NCI-H1048 (cell line): Measurements from ENCODE around the gene SH3GL1.
"Not testable (repeated sequence)": the region's sequence is repeated elsewhere in the genome, so short reads cannot be mapped to it uniquely, and the experiment has no call there.

Experiments used
- DNase-seq: peaks from one replicate; lab custom pipeline; 2025; lab: John Stamatoyannopoulos, UW

Gene SH3GL1

DNA sequence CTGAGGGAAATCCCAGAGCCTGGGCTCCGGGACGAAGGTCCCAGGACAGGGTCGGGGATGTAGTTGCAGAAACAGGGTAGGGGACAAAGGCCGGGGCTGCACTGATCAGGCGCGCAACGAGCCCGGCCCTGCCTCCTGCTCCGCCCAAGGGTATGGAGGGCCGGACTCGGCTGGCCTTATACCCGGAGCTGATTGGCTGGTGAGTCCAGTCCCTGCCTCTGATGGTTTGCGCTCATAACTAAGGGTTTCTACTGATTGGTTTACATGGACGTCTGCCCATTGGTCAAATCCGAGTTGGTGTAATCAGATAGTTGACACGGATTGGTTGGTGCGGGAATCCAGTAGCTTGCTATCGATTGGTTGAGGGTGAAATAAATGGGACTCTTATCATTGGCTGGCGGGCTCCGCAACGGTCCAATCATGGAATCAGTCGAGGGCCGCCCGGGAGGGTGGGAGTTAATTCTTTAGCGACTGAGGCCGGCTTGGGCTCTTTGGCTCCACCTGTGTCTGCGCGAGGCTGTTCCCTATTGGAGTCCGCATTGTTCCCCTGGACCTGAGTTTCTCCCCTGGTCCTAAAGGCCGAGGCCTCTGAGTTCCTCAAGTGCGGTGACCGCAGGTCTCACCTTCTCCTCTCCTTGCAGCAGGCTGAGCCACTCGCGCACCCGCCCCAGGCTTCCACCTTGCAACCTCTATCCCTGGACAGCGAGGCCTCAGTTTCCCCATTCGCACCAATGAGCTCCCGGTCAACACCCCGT lies 57.6 kb downstream of the SH3GL1 start:
- DNase-seq: peak; percentile 98

DNA sequence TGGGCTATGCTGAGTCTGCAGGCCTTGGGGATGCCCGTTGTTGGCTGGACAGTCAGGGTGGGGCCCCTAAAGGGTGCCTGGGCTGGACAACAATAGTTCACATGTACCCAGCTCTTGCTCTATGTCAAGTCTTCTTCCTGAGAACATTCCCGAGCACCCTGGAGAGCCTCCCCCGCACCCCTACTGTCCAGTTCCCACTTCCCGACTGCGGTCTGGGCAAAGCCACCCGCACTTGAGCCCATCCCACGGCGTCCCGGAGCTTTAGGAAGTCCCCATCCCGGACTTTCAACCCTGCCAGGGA lies 58.1 kb downstream of the SH3GL1 start:
- no peak for DNase-seq

DNA sequence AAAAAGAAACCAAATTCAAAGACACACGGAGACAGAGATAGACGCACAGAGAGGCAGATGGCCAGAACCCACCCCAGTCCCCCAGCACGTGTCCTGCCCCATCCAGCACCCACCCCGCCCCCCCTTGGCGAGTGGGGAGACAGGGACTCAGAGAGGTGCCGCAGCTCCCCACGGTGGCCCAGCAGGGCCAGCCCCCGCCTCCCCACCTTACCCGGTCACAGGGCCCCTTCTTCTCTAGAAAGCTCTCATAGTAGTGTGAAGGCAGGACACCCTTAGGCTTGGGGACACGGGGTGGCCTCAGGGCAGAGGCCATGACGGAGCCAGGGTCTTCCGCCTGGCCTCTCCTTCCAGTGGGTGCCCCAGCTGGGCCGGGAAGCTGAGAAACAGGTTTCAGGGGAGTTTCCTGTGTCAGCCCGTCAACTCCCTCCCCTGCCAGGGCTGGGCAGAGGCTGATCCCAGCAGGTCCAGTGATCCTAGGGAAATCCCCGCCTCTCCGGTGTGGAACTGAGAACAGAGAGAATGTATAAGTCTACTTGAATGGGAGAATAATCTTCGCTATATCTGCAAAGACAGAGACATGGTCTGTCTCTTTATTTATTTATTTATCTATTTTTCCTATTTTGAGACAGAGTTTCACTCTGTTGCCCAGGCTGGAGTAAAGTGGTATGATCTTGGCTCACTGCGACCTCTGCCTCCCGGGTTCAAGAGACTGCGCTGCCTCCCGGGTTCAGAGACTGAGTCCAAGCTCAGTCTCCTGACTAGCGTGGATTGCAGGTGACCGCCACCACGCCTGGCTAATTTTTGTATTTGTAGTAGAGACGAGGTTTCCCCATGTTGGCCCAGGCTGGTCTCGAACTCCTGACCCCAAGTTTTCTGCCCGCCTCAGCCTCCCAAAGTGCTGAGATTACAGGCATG lies 61.6 kb downstream of the SH3GL1 start, which contains the start of gene STAP2:
Gene STAP2, minus strand, starts transcription at position 387 of the 915 bp plus-strand sequence. Its CDS starts 74 bp downstream, at position 313.
- no peak for DNase-seq

DNA sequence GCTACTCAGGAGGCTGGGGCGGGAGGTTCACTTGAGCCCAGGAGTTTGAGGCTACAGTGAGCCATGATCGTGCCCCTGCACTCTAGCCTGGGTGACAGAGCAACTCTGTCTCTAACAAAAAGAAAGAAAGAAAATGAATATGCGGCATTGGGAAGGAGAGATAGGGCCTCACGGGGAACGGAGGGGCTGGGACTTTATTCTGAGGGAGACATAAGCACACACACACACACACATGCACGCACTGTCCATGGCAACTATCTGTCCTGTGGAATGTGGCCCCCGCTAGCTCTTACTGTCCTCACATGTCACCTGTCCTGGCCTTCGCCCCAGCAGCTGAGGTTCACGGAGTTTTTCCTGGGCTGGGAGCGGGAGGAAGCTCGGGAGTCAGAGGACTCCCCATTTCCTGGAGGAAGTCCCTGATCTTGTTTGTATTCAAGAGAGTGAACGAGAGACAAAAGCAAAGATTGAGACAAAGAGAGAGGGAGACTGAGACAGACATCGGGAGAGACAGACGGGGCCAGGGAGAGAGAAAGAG lies 62.4 kb downstream of the SH3GL1 start:
- no peak for DNase-seq

DNA sequence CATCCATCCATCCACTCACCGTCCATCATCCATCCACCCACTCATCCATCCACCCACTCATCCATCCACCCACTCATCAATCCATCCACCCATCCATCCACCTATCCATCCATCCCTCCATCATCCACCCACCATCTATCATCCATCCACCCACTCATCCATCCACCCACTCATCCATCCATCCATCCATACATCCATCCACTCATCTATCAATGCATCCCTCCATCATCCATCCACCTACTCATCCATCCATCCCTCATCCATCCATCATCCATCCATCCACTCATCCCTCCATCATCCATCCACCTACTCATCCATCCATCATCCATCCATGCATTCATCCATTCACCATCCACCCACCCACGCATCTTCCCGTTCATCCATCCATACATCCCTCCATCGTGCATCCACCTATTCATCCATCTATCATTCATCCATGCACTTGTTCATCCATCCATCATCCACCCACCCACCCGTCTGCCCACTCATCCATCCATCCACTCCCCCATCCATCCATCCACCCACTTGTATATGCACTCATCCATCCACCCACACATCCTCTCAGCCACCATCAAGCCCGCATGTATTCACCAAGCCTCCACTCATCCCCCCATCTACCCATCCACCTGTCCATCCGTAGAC lies 65.3 kb downstream of the SH3GL1 start:
- DNase-seq: no peak

DNA sequence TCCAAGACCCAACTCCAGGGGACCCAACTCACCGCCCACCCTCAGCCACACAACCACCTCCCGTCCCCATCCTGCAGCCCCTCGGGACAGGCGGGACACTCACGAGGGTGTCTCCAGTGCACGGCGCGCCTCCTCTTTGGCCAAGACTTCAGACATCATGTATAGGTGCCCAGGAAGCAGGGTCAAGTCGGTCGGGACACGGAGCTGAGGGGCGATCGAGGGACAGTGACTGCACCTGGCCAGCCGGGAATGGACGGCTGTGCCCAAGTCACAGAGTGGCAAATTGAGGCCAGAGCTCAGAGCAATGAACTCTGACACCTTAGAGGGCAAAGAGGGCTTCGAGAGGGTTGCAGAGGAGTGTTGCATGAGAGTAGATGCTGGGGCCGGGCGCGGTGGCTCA lies 70.5 kb downstream of the SH3GL1 start:
- no peak for DNase-seq

DNA sequence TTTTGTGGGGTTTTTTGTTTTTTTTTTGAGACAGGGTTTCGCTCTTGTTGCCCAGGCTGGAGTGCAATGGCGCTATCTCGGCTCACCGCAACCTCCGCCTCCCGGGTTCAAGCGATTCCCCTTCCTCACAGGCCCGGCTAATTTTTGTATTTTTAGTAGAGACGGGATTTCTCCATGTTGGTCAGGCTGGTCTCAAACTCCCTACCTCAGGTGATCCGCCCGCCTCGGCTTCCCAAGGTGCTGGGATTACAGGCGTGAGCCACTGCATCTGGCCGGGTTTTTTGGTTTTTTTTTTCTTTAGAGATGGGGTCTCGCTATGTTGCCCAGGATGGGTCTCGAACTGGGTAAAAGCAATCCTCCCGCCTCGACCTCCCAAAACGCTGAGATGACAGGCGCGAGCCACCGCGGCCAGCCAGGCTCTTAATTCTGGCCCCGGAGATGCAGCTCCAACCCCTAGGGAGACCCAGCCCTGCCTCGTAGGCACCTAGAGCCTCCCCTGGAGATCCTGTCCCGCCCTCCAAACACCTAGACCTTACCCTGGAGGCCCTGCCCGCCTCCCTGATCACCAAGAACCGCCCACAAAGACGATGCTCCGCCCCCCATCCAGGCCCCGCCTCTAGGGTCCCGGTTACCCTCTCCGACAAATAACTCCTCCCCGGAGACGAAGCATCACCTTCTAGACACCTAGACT lies 71.2 kb downstream of the SH3GL1 start:
- DNase-seq: not testable (repeated sequence)

DNA sequence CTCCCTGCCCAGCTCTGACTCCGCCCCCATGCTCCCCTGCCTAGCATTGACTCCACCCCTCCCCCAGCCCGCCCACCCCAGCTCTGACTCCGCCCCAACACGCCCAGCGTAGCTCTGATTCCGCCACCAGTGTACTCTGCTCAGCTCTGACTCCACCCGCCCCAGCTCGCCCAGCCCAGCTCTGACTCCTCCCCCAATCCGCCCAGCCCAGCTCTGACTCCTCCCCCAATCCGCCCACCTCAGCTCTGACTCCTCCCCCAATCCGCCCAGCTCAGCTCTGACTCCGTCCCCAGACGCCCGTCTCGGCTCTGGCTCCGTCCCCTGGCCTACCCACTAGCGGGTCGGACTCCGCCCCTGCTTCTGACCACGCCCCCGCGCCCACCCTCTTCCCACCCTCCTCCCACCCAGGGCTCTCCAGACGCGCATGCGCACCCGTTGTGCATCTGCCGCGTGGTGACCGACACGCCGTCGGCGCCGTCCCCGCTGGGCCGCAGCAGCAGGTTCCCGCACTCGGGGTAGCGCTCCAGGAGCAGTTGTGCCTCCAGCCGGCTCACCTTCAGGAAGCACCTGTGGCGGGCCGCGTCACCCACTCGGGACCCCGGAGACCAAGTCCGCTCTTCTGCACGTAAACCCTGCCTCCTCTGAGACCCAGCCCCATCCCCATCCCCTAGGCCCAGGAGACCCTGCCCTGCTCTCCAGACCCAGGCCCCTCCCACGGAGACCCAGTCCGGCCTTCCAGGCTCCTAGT lies 71.9 kb downstream of the SH3GL1 start:
- DNase-seq: peak; percentile 86

DNA sequence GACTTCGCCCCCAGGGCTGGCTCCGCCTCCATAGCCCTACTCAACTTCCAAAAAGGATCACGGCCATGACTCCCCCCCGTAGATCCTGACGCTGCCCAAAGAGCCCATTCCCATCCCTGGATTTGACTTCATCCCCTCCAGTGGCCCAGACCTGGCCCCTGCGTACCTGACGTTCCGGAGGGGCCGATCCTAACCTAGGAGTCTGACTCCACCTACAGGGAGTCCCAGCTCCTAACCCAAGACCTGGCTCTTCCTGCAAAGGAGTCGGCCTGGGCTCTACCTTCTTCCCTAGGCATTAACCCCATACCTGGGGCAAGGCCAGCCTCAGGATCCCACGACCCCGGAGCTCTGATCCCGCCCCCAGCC lies 72.5 kb downstream of the SH3GL1 start:
- DNase-seq: no peak

DNA sequence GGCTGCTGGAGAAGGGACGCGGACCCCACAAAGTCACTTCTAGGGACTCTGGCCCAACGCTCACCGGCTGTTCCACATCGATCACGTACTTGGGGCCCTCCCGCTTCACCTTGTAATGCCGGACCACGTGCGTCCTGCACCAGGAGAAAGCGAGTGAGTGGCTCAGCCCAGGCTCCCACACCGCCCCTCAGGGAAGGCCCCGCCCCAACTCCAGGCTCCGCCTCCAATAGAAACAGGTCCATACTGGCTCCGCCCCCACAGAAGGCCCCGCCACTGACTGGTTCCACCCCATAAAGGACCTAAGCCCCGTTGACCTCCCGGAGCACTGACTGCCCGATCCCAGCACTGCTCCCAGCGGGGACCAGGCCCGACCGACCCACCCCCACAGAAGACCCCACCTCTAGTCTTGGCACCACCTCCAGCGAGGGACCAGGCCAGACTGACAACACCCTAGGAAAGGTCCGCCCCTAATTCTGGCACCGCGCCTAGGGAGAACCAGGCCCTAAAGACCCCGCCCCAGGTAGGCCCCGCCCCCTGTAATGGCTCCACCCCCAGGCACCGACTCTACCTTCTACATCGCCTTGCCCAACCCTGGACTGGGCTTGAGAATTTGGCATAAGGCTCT lies 73.0 kb downstream of the SH3GL1 start:
- peak; percentile 57 for DNase-seq

DNA sequence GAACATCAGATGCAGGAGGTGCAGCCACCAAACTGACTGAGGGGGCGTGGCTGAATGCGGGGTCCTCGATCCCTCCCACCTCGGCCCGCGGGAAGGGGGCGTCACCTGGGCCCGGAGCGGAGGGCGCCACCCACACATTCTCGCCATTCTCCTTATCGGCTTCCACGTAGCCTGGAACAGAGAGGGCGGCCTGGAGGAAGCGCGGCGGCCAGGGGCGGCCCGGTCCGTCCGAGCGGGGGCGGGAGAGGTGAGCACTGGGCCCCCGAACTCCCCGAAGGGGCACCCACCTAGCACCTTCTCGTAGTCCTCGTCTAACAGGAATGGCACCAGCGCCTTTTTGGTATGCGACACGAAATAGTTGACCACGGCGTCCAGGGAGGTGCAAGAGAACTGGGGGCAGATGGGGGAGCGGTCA lies 73.5 kb downstream of the SH3GL1 start:
- DNase-seq: no peak

DNA sequence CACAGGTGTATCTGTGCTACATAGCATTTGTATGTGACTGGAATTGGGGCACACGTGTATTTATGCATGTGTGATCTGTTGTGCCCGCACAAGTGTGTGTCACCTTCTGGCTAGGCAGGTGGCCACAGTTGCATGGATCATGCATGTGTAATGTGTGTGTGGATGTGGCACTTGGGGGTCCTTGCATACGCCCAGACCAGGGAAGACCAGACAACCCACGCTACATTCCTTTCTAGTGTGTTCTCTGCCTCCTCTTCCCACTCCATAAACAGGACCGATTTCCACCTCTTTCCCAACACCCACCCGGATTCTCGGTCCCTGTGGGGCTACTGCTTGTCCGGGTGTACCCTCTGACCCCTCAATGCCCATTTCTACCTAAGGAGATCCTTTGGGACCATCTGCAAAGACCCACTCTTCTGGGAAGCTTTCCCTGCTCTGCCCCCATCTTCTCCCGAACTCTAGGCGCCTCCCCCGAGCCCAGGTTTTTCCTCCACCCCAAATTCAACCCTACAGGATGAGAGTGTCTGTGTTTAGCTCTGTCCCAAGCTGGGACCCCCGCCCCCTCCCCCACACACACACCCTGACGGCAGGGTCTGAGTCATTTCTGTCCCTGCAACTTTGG lies 74.0 kb downstream of the SH3GL1 start:
- DNase-seq: no peak

DNA sequence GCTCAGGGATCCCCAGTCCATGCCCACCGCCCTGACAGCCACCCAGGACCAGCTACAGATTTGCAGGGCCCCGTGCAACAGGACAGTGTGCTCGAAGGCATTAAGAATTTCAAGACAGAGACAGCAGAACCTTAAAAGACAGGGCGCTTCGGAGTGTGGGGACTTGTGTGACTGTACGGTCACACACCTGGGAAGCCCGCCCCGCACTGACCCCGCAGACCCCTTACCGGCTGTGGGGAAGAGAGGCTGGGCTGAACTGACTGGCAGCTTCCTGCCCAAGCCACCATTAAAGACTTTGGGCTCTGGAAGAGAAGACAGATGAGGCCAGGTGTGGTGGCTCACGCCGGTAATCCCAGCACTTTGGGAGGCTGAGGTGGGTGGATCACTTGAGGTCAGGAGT lies 76.1 kb downstream of the SH3GL1 start:
- no peak for DNase-seq

DNA sequence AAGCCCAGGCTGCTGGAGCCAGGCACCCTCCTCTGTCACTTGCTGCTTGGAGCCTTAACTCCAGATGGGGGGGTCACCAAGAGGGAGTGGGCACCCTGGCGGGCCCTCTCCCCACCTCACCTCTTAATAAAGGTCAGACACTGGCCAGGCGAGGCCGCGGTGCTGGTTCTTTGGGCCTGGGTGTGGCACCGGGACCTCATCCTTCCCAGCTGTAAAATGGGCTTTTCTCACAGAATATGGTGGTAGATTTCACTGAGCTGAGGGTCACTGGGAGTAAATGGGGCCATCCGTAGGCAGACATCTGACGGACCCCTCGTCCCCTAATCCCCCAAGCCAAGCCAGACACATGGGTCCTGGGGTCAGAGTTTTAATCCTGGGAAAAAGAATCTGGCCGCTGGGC lies 76.7 kb downstream of the SH3GL1 start:
- DNase-seq: no peak

DNA sequence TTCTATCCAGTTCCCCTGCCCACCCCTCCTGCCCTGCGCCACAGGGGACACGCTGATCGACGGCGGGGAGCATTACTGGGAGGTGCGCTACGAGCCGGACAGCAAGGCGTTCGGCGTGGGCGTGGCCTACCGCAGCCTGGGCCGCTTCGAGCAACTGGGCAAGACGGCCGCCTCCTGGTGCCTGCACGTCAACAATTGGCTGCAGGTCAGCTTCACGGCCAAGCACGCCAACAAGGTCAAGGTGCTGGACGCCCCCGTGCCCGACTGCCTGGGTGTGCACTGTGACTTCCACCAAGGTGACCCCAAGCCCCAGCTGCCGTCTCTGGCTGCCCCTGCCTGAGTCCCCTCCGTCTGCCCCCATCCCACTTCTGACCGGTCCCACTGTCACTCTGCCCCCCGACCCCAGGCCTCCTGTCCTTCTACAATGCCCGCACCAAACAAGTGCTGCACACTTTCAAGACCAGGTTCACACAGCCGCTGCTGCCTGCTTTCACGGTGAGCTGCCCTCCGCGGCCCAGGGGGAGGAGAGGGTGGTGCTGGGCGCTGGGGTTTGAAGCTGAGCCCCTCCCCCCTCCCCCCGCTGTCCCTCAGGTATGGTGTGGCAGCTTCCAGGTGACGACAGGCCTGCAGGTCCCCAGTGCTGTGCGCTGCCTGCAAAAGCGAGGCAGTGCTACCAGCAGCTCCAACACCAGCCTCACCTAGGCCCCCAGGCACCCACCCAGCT lies 77.2 kb downstream of the SH3GL1 start:
- no peak for DNase-seq

DNA sequence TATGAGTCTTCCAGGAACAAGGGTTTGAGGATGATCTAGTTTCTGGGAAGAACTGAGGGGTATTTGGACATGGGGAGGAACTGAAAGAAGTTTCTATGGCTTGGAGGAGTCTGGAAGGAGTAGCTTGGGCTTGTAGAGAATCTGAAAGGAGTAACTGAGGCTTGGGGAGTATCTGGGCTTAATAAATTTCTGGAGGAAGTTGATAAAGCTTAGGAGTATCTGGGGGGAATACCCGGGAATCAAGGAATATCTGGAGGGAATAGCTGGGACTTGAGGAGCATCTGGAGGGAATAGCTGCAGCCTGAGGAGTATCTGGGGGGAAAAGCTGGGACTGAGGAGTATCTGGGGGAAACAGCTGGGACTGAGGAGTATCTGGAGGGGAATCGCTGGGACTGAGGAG lies 79.9 kb downstream of the SH3GL1 start:
- no peak for DNase-seq

DNA sequence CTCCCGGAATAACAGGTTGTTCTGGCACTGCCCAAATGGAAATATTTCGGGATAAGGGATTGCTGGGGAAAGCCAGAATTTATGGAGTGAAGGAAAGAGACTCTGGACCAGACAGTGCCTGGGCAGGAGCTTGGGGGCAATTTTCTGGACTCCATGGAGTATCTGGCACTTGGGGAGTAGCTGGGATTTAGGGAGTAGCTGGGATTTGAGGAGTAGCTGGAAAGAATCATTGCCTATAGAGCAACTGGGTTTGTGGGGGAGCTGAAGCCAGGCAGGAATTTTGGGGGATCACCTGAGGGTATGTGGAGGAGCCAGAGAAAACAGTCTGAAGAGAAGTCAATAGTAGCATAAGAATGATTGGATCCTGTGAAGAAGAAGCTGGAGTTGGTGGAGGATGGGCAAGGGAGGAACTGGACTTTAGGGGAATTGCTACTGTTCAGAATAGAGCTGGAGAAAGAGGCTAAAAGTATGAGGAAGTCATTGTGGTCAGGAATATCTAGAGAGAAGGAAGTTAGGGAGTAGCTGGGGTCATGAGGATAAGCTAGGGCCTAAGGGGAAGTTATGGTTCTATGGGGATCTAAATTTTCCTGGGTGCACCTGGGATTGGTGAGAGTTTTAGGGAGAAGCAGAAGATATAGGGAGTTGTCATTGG lies 81.2 kb downstream of the SH3GL1 start:
- DNase-seq: no peak

DNA sequence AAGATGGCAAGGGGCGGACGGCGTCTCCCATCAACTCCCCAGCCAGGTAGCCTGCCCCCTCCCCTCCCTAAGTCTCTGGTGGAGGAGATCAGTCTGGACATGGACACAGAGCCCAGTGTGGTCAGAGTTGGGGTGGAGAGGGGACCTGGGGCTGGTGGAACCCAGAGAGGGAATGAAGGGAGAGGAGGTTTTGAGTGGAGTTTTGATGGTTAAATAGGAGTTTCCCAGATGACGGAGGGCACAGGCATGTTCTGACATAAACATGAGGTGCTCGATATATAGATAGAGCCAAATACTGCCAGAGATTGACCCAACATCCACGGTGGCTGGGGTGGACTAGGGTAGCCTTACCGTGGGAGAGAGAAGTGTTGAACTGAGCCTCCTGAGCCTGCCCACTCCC lies 81.9 kb downstream of the SH3GL1 start:
- DNase-seq: no peak

DNA sequence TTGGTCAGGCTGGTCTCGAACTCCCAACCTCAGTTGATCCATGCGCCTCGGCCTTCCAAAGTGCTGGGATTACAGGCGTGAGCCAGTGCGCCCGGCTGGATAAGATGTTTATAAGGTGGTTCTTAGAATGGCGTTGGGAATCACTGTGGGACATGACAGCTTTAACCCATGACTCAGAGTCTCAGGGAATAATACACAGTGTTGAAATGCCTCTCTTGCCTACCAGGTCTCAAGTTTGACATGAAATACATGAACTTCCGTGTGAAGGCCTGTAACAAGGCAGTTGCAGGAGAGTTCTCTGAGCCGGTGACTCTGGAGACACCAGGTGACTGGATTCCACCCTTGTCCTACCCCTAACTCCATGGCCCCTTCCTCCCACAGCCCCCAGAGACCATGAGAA lies 83.4 kb downstream of the SH3GL1 start:
- DNase-seq: no peak
